Stimulated activated CD8-positive, alpha-beta memory T cell treated with anti-CD3 and anti-CD28 coated beads, Interleukin-4, amount 100 ng/mL, for 24 hours (primary cell): ENCODE measurements around the gene PPM1A.

Source experiments
- DNase-seq: peaks from one replicate; pipeline ENCODE4 v3.0.0-alpha.2; 2020; ENCODE audit warnings: low read depth

Gene PPM1A

DNA sequence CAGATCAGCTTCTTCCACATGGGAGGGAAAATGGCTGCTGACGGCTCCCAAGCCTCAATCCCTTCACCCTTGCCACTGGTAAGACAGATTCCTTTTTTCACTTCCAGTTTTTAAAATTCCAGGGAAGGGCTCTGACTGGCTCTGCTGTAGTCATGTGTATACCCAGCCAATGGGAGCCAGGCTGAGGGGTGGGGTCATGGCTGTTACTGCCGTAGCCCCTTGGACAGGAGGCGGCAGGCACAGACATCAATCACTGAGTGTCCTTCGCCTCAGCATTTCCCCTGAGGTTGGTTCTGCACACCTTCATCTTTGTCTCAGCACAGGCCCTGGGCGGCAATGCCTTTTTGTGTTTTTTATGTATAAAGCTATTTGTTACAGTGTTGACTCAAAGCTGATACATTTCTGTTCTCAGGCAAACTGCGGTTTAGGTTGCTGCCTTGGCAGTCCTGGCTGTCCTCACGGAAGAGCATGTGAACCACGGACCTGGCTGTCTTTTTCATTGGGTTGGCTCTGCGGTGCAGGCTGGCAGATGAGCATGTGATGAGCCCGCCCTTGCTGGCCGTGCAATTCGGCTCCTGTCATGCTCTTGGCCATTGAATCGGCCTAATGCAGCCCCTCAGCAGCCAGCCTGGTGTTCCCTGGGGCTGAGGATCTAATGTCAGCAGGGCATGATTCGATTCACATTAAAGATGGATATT is 74.3 kb downstream of the PPM1A start:
- no peak for DNase-seq

DNA sequence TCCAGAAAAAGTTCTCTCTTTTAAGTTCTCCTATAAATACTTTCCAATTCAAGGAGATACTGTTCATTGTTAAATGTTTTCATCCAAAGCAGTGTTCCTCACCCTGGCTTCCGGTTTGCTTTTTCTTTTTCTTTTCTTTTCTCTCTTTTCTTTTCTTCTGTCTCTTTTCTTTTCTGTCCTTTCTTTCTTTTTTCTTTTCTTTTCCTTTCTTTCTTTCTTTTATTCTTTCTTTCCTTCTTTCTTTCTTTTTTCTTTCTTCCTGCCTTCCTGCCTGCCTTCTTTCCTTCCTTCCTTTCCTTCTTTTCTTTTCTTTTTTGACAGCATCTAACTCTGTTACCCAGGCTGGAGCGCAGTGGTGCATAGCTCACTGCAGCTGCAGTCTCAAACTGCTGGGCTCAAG is 75.8 kb downstream of the PPM1A start:
- no peak for DNase-seq

- no peak for DNase-seq
Measured at GRCh38 chr14:60326274-60326673, 77.3 kb downstream of the PPM1A start.

DNA sequence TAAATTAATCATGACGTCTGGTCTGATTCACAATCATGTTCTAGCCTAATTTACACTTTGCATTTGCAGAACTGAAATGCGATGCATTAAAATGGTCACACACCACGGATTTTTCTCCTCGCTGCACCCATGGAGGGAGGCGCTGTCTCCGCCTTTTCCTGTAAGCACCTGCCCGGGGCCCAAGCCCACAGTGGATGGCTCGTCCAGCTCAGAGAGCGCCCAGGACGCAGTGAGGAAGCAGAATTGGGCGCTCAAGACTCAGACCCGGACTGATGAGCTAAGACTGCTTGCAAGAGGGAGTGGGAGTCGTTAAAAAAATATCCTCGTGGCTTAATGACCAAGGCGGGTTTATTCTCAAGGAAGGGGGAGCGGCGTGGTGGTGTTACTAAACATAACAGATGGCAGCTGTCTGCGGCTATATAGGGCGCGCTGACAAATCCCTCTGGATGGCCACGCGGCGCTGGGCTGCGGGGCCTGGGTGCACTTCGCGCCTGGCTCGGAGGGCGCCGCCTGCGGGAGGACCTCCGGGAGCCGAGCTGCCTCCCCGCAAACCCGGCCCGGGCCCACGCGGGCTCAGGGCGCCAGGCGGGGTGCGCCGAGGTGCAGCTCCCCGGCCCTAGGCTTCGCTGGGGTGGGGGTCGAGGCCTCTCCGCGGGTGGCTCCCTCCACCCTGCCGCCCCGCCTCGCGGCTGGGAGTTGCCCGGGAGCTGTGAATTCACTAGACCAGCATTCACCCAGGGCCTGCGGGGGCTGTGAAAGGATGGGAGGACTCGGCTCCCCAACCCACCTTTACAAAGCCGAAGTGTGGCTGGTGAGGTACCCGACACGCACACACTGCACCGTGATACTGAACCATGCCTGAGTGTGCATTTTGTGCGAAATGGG is 78.7 kb downstream of the PPM1A start:
- DNase-seq, result peak; percentile 22

- no peak for DNase-seq
Measured at GRCh38 chr14:60328583-60328982, 79.6 kb downstream of the PPM1A start.

DNA sequence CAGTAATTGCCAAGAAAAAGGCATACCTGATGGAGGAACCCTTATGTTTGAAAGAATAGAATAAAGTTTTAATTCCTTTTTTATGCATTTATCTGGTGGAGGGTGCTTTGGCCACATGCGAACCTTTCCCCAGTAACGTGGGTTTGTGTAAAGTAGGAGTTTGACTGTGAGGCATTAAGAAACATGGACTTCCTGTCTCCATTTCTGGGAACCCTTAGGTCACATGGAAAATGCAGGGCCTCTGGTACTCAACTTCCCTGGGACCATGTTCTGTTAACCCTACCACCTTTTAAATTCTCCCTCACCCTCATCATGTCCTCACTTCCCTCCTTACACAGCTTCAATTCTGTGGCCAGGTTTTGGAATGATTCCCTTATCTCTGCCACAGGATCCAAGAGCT is 80.3 kb downstream of the PPM1A start:
- DNase-seq, result no peak

DNA sequence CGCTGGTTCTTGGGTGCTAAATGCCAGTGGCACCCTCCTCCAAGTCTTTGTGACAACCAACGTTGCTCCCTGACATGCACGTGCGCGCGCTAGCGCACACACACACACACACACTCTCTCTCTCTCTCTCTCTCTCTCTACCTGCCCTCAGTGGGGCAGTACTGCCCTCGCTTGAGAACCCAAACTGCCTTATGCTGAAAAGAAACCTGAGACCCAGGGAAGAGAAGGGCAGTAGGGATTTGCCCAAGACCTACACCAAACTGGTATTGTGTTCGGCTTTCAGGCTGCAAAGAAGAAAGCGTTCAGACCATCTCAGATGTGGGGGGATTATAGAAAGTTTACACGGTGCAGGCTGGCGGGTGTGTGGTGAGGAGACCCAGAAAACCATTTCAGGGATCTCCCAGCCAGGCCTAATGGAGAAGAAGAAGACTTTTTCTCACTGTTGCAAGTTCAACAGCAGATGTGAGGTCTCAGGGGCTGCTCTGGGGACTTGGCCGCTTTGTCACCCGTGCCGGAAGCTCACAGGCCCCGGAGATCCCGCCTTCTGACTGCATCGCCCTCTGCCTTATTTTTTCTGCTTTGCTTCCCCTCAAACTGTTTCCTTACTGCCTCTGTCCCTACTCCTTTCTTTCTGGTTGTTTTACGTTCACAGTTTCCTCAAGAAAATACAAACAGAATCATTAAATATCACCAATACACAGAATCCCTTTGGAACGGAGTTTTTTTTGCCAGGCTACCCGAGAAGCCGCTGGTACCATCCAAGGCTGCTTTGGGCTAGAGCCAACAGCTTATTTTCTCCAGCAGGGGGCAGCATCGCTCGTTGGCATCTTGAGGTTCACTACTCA is 82.4 kb downstream of the PPM1A start:
- peak; percentile 70 for DNase-seq

DNA sequence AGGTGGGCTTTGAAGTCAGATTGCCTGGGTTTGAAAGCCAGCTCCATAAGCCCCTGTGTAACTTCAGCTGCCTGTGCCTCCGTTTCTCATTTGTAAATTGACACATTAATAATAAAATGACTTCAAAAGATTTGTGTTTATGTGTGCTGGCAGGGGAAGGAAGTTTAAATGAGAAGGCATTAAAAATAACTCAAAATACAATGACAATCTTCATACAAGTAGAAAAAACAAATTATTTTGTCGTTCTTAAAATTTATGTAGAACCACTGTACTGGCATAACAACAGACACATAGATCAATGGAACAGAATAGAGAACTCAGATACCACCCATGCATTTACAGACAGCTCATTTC is 83.0 kb downstream of the PPM1A start:
- DNase-seq, result no peak

DNA sequence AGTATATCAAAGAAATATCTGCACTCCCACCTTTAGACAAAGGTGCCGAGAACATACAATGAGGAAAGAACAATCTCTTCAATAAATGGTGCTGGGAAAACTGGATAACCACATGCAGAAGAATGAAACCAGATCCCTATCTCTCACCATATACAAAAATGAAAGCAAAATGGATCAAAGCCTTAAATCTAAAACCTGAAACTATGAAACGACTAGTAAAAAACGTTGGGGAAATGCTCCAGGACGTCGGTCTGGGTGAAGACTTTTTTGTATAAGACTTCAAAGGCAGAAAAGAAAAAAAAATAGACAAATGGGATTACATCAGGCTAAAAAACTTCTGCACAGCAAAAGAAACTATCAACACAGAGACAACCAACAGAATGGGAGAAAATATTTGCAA is 83.8 kb downstream of the PPM1A start:
- DNase-seq, result no peak

DNA sequence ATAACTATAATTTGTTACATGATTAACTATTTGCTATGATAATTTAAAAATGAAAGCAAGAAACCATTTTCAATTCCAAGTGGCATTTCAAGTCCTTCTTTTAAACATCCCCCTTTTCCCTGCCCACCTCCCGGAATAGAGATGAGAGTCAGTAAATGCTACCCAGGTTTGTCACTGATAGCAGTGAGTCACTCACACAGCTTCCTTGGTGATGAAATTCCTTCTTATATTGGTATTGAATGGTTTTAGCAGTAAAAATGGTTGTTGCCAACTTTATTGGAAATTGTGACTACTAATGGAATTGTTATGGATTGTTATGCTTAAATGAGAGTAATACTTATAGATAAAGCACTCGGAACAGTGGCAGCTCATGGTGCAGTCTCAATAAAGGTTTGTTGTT is 90.5 kb downstream of the PPM1A start:
- DNase-seq, result no peak

GRCh38 chr14:60343571-60344071 is 94.6 kb downstream of the PPM1A start:
- no peak for DNase-seq

GRCh38 chr14:60344751-60345150 is 95.7 kb downstream of the PPM1A start:
- DNase-seq, result no peak

GRCh38 chr14:60346706-60347105 is 97.7 kb downstream of the PPM1A start:
- DNase-seq, result no peak

GRCh38 chr14:60348211-60348610 is 99.2 kb downstream of the PPM1A start:
- no peak for DNase-seq
